Ishikawa (cell line): Measurements from ENCODE around the gene CD70.

Experiments
- CEBPB ChIP-seq: IDR thresholded peaks from 2 replicates; pipeline ENCODE4 v1.6.1; 2012
- CREB1 ChIP-seq: IDR thresholded peaks from 2 replicates; pipeline ENCODE4 v1.6.1; 2012; ENCODE audit warnings: low read depth
- EGR1 ChIP-seq: IDR thresholded peaks from 2 replicates; pipeline ENCODE4 v1.6.1; 2012
- EP300 ChIP-seq: IDR thresholded peaks from 2 replicates; pipeline ENCODE4 v1.6.1; 2012; ENCODE audit warnings: borderline replicate concordance
- FOXM1 ChIP-seq: IDR thresholded peaks from 2 replicates; pipeline ENCODE4 v1.6.1; 2012; ENCODE audit warnings: low read depth, borderline replicate concordance
- MAX ChIP-seq: IDR thresholded peaks from 2 replicates; pipeline ENCODE4 v1.6.1; 2012
- NFIC ChIP-seq: IDR thresholded peaks from 2 replicates; pipeline ENCODE4 v1.6.1; 2012
- RAD21 ChIP-seq: IDR thresholded peaks from 2 replicates; pipeline ENCODE4 v1.6.1; 2012; ENCODE audit warnings: low read depth
- REST ChIP-seq: IDR thresholded peaks from 2 replicates; pipeline ENCODE4 v1.6.1; 2012; ENCODE audit warnings: low read depth, mild to moderate bottlenecking
- TCF12 ChIP-seq: IDR thresholded peaks from 2 replicates; pipeline ENCODE4 v1.6.1; 2012; ENCODE audit warnings: low read depth
- TEAD4 ChIP-seq: IDR thresholded peaks from 2 replicates; pipeline ENCODE4 v1.6.1; 2012
- USF1 ChIP-seq: IDR thresholded peaks from 2 replicates; pipeline ENCODE4 v1.6.1; 2012
- YY1 ChIP-seq: IDR thresholded peaks from 2 replicates; pipeline ENCODE4 v1.6.1; 2012; ENCODE audit warnings: low read depth
- ZBTB7A ChIP-seq: IDR thresholded peaks from 2 replicates; pipeline ENCODE4 v1.6.1; 2012; ENCODE audit warnings: low read depth

Gene CD70

GRCh38 chr19:6617374-6617773, 26.4 kb upstream of the CD70 start:
- no peak for TF ChIP-seq CEBPB
- TF ChIP-seq TCF12 = no peak
- TF ChIP-seq CREB1 = no peak
- TF ChIP-seq EP300 = no peak
- TF ChIP-seq NFIC = no peak
- TF ChIP-seq FOXM1 = no peak
- TF ChIP-seq USF1 = no peak
- TF ChIP-seq TEAD4 = no peak
- no peak for TF ChIP-seq YY1
- no peak for TF ChIP-seq EGR1
- no peak for TF ChIP-seq RAD21
- TF ChIP-seq REST = no peak
- no peak for TF ChIP-seq ZBTB7A

GRCh38 chr19:6616011-6616410, 25.1 kb upstream of the CD70 start:
- TF ChIP-seq EP300 (no peak), EGR1 (no peak), USF1 (no peak), YY1 (no peak), FOXM1 (no peak)

- no peak for TF ChIP-seq CEBPB
- no peak for TF ChIP-seq EP300
- TF ChIP-seq FOXM1 = no peak
- no peak for TF ChIP-seq CREB1
- TF ChIP-seq TEAD4 = no peak
- TF ChIP-seq USF1 = no peak
- TF ChIP-seq TCF12 = no peak
- TF ChIP-seq NFIC = no peak
- no peak for TF ChIP-seq RAD21
- TF ChIP-seq REST = no peak
- TF ChIP-seq MAX = no peak
- no peak for TF ChIP-seq ZBTB7A
Observed at GRCh38 chr19:6613711-6614110, 22.8 kb upstream of the CD70 start.

- TF ChIP-seq TEAD4 = peak; percentile 72
- TF ChIP-seq NFIC = peak; percentile 84
- no peak for TF ChIP-seq REST
- TF ChIP-seq USF1 = no peak
- TF ChIP-seq TCF12 = peak; percentile 75
- peak; percentile 70; the same call in 1 of the 2 replicates for TF ChIP-seq EP300
- TF ChIP-seq CEBPB = 0 out of 2 replicates have a peak, but pooled peaks have one; percentile 5
Observed at GRCh38 chr19:6610934-6611852, 20.2 kb upstream of the CD70 start.
